Brain microvascular endothelial cell (primary cell): ENCODE measurements around the gene MMP14.

Source experiments
- DNase-seq: peaks from one replicate; pipeline ENCODE4 v3.0.0-alpha.2; 2020
- H3K27ac ChIP-seq: fragments of 250-450 bp; sonication (Bioruptor Pico); 2 replicates; pipeline ENCODE4 v1.5.1; 2020; ENCODE audit warnings: mild to moderate bottlenecking, moderate library complexity
- H3K27me3 ChIP-seq: fragments of 250-450 bp; sonication (Bioruptor Pico); replicated peaks from 2 replicates; pipeline ENCODE4 v1.5.1; 2020; ENCODE audit warnings: mild to moderate bottlenecking
- H3K36me3 ChIP-seq: fragments of 250-450 bp; sonication (Bioruptor Pico); replicated peaks from 2 replicates; pipeline ENCODE4 v1.5.1; 2020; ENCODE audit warnings: mild to moderate bottlenecking
- H3K4me3 ChIP-seq: 2 replicates; pipeline ENCODE4 v1.5.1; 2011; ENCODE audit warnings: low read depth, mild to moderate bottlenecking, control low read depth, low read length, moderate library complexity
- CTCF ChIP-seq: IDR thresholded peaks from 2 replicates; pipeline ENCODE4 v1.5.1; 2011; ENCODE audit warnings: low read depth, mild to moderate bottlenecking, moderate library complexity, low read length, control low read depth, inconsistent platforms; ENCODE audit errors: missing control alignments
- in situ Hi-C: cut with HindIII; loops from 2 replicates; pipeline ENCODE4 v1.10.0; 2017; ENCODE audit warnings: low sequenced_read_pairs, low pct_ligation_motif_present

MMP14 gene

GRCh38 chr14:22843123-22843925 is 6.9 kb downstream of the MMP14 start:
- in situ Hi-C loops = no loop called here
- H3K36me3 ChIP-seq = peaks cover 82% of the 10 kb centered on the region

GRCh38 chr14:22844221-22845102 is 8.1 kb downstream of the MMP14 start:
- no peak for DNase-seq
- Histone ChIP-seq H3K27ac (no peak overlapping the region), H3K36me3 (peaks cover 73% of the 10 kb centered on the region), H3K27me3 (no peaks in the 10 kb centered on the region), H3K4me3 (no peak overlapping the region)
- TF ChIP-seq CTCF = no peak
- in situ Hi-C loops = no loop called here

More at GRCh38 chr14:22843123-22843925, 6.9 kb downstream of the MMP14 start:
- Histone ChIP-seq H3K4me3 (no peak overlapping the region), H3K27me3 (no peaks in the 10 kb centered on the region), H3K27ac (no peak overlapping the region)
- TF ChIP-seq CTCF = no peak
- no peak for DNase-seq

- Histone ChIP-seq H3K27me3 (no peaks in the 10 kb centered on the region), H3K36me3 (peaks cover 69% of the 10 kb centered on the region), H3K27ac (no peak overlapping the region), H3K4me3 (no peak overlapping the region)
- no peak for DNase-seq
- TF ChIP-seq CTCF = no peak
- in situ Hi-C loops = no loop called here
Measured at GRCh38 chr14:22845103-22845394, 8.7 kb downstream of the MMP14 start.

- DNase-seq = no peak
- Histone ChIP-seq H3K36me3 (peaks cover 60% of the 10 kb centered on the region), H3K27ac (no peak overlapping the region), H3K27me3 (no peaks in the 10 kb centered on the region), H3K4me3 (no peak overlapping the region)
- TF ChIP-seq CTCF = no peak
- in situ Hi-C loops = no loop called here
Measured at GRCh38 chr14:22845821-22846625, 9.6 kb downstream of the MMP14 start.

GRCh38 chr14:22846811-22847307 is 10.5 kb downstream of the MMP14 start:
- H3K27ac ChIP-seq = peak overlapping the region; percentile 2
- in situ Hi-C loops = no loop called here
- H3K4me3 ChIP-seq = no peak overlapping the region
- TF ChIP-seq CTCF = peak; percentile 23
- H3K27me3 ChIP-seq = no peaks in the 10 kb centered on the region
- H3K36me3 ChIP-seq = peaks cover 52% of the 10 kb centered on the region
- no peak for DNase-seq
